Neural cell (in vitro differentiated cells): ENCODE results near the gene DGKG. TPM values are rescaled to one million over a fixed set of nuclear protein-coding genes. Genes with fewer than 3 reads are reported as not detected.

Experiments used
- H2AFZ ChIP-seq: fragments of 200-600, 300-800 bp; sonication (generic), shearing (Covaris generic); 2 replicates; pipeline ENCODE4 v1.6.0; 2014; ENCODE audit warnings: low read depth, mild to moderate bottlenecking, antibody characterized with exemption, low read length, moderate library complexity
- H3F3A ChIP-seq: fragments of 200-600 bp; shearing (Covaris generic); 2 replicates; pipeline ENCODE4 v1.6.1; 2016; ENCODE audit warnings: mild to moderate bottlenecking, moderate library complexity, mixed read lengths, antibody characterized with exemption, low read length; ENCODE audit not compliant: insufficient read depth, poor library complexity, severe bottlenecking
- H3K27ac ChIP-seq: fragments of 200-600, 300-800 bp; sonication (generic), shearing (Covaris generic); 2 replicates; pipeline ENCODE4 v1.5.1; 2014; ENCODE audit warnings: mild to moderate bottlenecking, low read length, moderate library complexity
- H3K27me3 ChIP-seq: fragments of 300-800, 200-600 bp; sonication (generic), shearing (Covaris generic); 2 replicates; pipeline ENCODE4 v1.6.0; 2014; ENCODE audit warnings: mild to moderate bottlenecking, low read depth, low read length, moderate library complexity; ENCODE audit not compliant: insufficient read depth
- H3K36me3 ChIP-seq: fragments of 300-800, 200-600 bp; sonication (generic), shearing (Covaris generic); 2 replicates; pipeline ENCODE4 v1.5.1; 2014; ENCODE audit warnings: mild to moderate bottlenecking, antibody characterized with exemption, low read length, moderate library complexity; ENCODE audit not compliant: insufficient read depth
- H3K4me2 ChIP-seq: fragments of 300-800, 200-600 bp; sonication (generic), shearing (Covaris generic); 2 replicates; pipeline ENCODE4 v1.6.0; 2014; ENCODE audit warnings: mild to moderate bottlenecking, low read length
- H3K4me3 ChIP-seq: fragments of 300-800, 200-600 bp; sonication (generic), shearing (Covaris generic); 2 replicates; pipeline ENCODE4 v1.5.1; 2014; ENCODE audit warnings: mild to moderate bottlenecking, low read length, moderate library complexity
- H3K79me2 ChIP-seq: fragments of 200-600 bp; shearing (Covaris generic); replicated peaks from 2 replicates; pipeline ENCODE4 v1.6.0; 2014; ENCODE audit warnings: mild to moderate bottlenecking, low read length, moderate library complexity; ENCODE audit not compliant: insufficient read depth
- H3K9ac ChIP-seq: fragments of 300-800, 200-600 bp; sonication (generic), shearing (Covaris generic); 2 replicates; pipeline ENCODE4 v1.6.1; 2016; ENCODE audit warnings: mild to moderate bottlenecking, low read length, mixed read lengths
- H3K9me2 ChIP-seq: fragments of 200-600 bp; shearing (Covaris generic); 2 replicates; pipeline ENCODE4 v1.6.1; 2016; ENCODE audit warnings: mild to moderate bottlenecking, low read length, mixed read lengths; ENCODE audit not compliant: insufficient read depth
- H3K9me3 ChIP-seq: fragments of 200-600, 300-800 bp; sonication (generic), shearing (Covaris generic); 2 replicates; pipeline ENCODE4 v1.6.1; 2016; ENCODE audit warnings: mild to moderate bottlenecking, mixed run types, low read length, moderate library complexity, mixed read lengths
- H4K20me1 ChIP-seq: fragments of 200-600 bp; shearing (Covaris generic); 2 replicates; pipeline ENCODE4 v1.6.1; 2016; ENCODE audit warnings: mild to moderate bottlenecking, mixed run types; ENCODE audit not compliant: insufficient read depth
- EP300 ChIP-seq: fragments of 450-650 bp; conservative IDR thresholded peaks from 2 replicates; pipeline ENCODE4 v1.6.1; 2014; ENCODE audit warnings: antibody characterized with exemption, mild to moderate bottlenecking, moderate library complexity; ENCODE audit not compliant: poor library complexity, severe bottlenecking
- EZH2 ChIP-seq: fragments of 200-600, 300-800 bp; shearing (Covaris generic), sonication (generic); IDR thresholded peaks from 2 replicates; pipeline ENCODE4 v1.6.1; 2014; ENCODE audit warnings: antibody characterized with exemption, low read length, borderline replicate concordance, mild to moderate bottlenecking; ENCODE audit not compliant: insufficient read depth, poor library complexity, severe bottlenecking
- MXI1 ChIP-seq: fragments of 450-650 bp; conservative IDR thresholded peaks from 2 replicates; pipeline ENCODE4 v1.6.1; 2014; ENCODE audit warnings: antibody characterized with exemption, mild to moderate bottlenecking; ENCODE audit not compliant: poor library complexity, severe bottlenecking
- POLR2AphosphoS5 ChIP-seq: IDR thresholded peaks from 2 replicates; pipeline ENCODE4 v1.6.1; 2012
- RAD21 ChIP-seq: fragments of 450-650 bp; conservative IDR thresholded peaks from 2 replicates; pipeline ENCODE4 v1.6.1; 2014; ENCODE audit warnings: antibody characterized with exemption, mild to moderate bottlenecking, moderate library complexity
- SMC3 ChIP-seq: fragments of 450-650 bp; conservative IDR thresholded peaks from 2 replicates; pipeline ENCODE4 v1.6.1; 2014; ENCODE audit warnings: antibody characterized with exemption, mild to moderate bottlenecking, moderate library complexity; ENCODE audit not compliant: poor library complexity
- TAF1 ChIP-seq: IDR thresholded peaks from 2 replicates; pipeline ENCODE4 v1.6.1; 2012; ENCODE audit warnings: low read depth
- polyA plus RNA-seq: library from polyadenylated mRNA; depleted of rRNA; stranded (reverse); fragments of >200 nt; gene quantifications from 2 replicates; pipeline ENCODE4 v1.2.3, GENCODE V29; 2014
- TF ChIP-seq, protein P1 (sequence below): fragments of 450-650 bp; IDR thresholded peaks from 2 replicates; pipeline ENCODE4 v1.5.1; 2014; ENCODE audit warnings: antibody characterized with exemption, mild to moderate bottlenecking, moderate library complexity; ENCODE audit not compliant: poor library complexity, severe bottlenecking
- TF ChIP-seq, protein P2 (sequence below): IDR thresholded peaks from 2 replicates; pipeline ENCODE4 v1.6.1; 2012; ENCODE audit warnings: borderline replicate concordance

Gene DGKG
- polyA plus RNA-seq, 1 donor from 2014 or later, result not detected

- H3K79me2 ChIP-seq, result no peaks in the 10 kb centered on the region
- TF ChIP-seq TAF1 (no peak), POLR2AphosphoS5 (no peak), MXI1 (no peak), EZH2 (no peak), SMC3 (no peak), EP300 (no peak), RAD21 (no peak)
- TF ChIP-seq, protein P1, sequence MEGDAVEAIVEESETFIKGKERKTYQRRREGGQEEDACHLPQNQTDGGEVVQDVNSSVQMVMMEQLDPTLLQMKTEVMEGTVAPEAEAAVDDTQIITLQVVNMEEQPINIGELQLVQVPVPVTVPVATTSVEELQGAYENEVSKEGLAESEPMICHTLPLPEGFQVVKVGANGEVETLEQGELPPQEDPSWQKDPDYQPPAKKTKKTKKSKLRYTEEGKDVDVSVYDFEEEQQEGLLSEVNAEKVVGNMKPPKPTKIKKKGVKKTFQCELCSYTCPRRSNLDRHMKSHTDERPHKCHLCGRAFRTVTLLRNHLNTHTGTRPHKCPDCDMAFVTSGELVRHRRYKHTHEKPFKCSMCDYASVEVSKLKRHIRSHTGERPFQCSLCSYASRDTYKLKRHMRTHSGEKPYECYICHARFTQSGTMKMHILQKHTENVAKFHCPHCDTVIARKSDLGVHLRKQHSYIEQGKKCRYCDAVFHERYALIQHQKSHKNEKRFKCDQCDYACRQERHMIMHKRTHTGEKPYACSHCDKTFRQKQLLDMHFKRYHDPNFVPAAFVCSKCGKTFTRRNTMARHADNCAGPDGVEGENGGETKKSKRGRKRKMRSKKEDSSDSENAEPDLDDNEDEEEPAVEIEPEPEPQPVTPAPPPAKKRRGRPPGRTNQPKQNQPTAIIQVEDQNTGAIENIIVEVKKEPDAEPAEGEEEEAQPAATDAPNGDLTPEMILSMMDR, result no peak
- TF ChIP-seq, protein P2, sequence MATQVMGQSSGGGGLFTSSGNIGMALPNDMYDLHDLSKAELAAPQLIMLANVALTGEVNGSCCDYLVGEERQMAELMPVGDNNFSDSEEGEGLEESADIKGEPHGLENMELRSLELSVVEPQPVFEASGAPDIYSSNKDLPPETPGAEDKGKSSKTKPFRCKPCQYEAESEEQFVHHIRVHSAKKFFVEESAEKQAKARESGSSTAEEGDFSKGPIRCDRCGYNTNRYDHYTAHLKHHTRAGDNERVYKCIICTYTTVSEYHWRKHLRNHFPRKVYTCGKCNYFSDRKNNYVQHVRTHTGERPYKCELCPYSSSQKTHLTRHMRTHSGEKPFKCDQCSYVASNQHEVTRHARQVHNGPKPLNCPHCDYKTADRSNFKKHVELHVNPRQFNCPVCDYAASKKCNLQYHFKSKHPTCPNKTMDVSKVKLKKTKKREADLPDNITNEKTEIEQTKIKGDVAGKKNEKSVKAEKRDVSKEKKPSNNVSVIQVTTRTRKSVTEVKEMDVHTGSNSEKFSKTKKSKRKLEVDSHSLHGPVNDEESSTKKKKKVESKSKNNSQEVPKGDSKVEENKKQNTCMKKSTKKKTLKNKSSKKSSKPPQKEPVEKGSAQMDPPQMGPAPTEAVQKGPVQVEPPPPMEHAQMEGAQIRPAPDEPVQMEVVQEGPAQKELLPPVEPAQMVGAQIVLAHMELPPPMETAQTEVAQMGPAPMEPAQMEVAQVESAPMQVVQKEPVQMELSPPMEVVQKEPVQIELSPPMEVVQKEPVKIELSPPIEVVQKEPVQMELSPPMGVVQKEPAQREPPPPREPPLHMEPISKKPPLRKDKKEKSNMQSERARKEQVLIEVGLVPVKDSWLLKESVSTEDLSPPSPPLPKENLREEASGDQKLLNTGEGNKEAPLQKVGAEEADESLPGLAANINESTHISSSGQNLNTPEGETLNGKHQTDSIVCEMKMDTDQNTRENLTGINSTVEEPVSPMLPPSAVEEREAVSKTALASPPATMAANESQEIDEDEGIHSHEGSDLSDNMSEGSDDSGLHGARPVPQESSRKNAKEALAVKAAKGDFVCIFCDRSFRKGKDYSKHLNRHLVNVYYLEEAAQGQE, result no peak
- no peaks in the 10 kb centered on the region for H3K27me3 ChIP-seq
- H4K20me1 ChIP-seq, result no peaks in the 10 kb centered on the region
- H3K4me3 ChIP-seq, result no peak overlapping the region
- H3K36me3 ChIP-seq, result no peaks in the 10 kb centered on the region
- H3K9ac ChIP-seq, result no peak overlapping the region
- no peaks in the 10 kb centered on the region for H3K9me3 ChIP-seq
- no peaks in the 10 kb centered on the region for H3F3A ChIP-seq
- H3K9me2 ChIP-seq, result no peaks in the 10 kb centered on the region
- H2AFZ ChIP-seq, result no peak overlapping the region
- H3K4me2 ChIP-seq, result no peak overlapping the region
- no peak overlapping the region for H3K27ac ChIP-seq
Measured at GRCh38 chr3:186315581-186316354, 46.3 kb downstream of the DGKG start.

- TF ChIP-seq RAD21, result no peak
- no peak for TF ChIP-seq MXI1
- TF ChIP-seq, protein P2, result no peak
- TF ChIP-seq, protein P1, result no peak
- no peak for TF ChIP-seq SMC3
- no peak for TF ChIP-seq TAF1
- no peak for TF ChIP-seq EP300
- no peak for TF ChIP-seq EZH2
- no peak for TF ChIP-seq POLR2AphosphoS5
- H3F3A ChIP-seq, result no peaks in the 10 kb centered on the region
- no peaks in the 10 kb centered on the region for H3K9me2 ChIP-seq
- H3K4me2 ChIP-seq, result no peak overlapping the region
- no peaks in the 10 kb centered on the region for H4K20me1 ChIP-seq
- no peaks in the 10 kb centered on the region for H3K36me3 ChIP-seq
- H3K27me3 ChIP-seq, result no peaks in the 10 kb centered on the region
- no peak overlapping the region for H3K9ac ChIP-seq
- H3K4me3 ChIP-seq, result no peak overlapping the region
- H3K27ac ChIP-seq, result no peak overlapping the region
- no peaks in the 10 kb centered on the region for H3K79me2 ChIP-seq
- no peak overlapping the region for H2AFZ ChIP-seq
- no peaks in the 10 kb centered on the region for H3K9me3 ChIP-seq
Measured at GRCh38 chr3:186314896-186315295, 47.1 kb downstream of the DGKG start.
